Heart left ventricle (tissue), 16 donors: Measurements from ENCODE around the gene NAA30. TPM values are rescaled to one million over a fixed set of nuclear protein-coding genes. Genes with fewer than 3 reads are reported as not detected.
A peak's percentile ranks its signal among the peaks of the same experiment; 100 is the strongest.
"Not testable (repeated sequence)": the region's sequence is repeated elsewhere in the genome, so short reads cannot be mapped to it uniquely, and the experiment has no call there.

ENCODE experiments used
- ATAC-seq, 4 donors: fragments of 200-7000 bp; cut with Tn5 transposase; one replicate each; pipeline ENCODE4 v1.9.1; 2020 to 2022; ENCODE audit warnings: moderate library complexity in 4 of 4, mild to moderate bottlenecking in 3 of 4, moderate number of reproducible peaks in 1 of 4
- DNase-seq, 5 donors: peaks; one replicate each; pipeline ENCODE4 v3.0.0-alpha.2; 2020
- H3K27ac ChIP-seq, 12 donors: fragments of 200-600 bp; sonication (generic) in 4 of 12; one replicate each; pipeline versions ENCODE4 v1.5.0 to v1.8.0; 2016 to 2022; ENCODE audit warnings: mild to moderate bottlenecking in 2 of 12
- H3K27me3 ChIP-seq, 9 donors: fragments of 200-600 bp; sonication (generic) in 2 of 9; one replicate each; pipeline versions ENCODE4 v1.5.1 to v1.8.0; 2016 to 2022; ENCODE audit warnings: mild to moderate bottlenecking in 3 of 9
- H3K36me3 ChIP-seq, 9 donors: fragments of 200-600 bp; sonication (generic) in 2 of 9; one replicate each; pipeline versions ENCODE4 v1.5.0 to v1.8.0; 2018 to 2022; ENCODE audit warnings: mild to moderate bottlenecking in 2 of 9
- H3K4me1 ChIP-seq, 12 donors: fragments of 200-600 bp; sonication (generic) in 4 of 12; one replicate each; pipeline versions ENCODE4 v1.5.0 to v1.8.0; 2016 to 2022; ENCODE audit warnings: mild to moderate bottlenecking in 3 of 12
- H3K4me3 ChIP-seq, 12 donors: fragments of 200-600 bp; sonication (generic) in 4 of 12; one replicate each; pipeline versions ENCODE4 v1.5.0 to v1.8.0; 2017 to 2022; ENCODE audit warnings: mild to moderate bottlenecking in 9 of 12, moderate library complexity in 4 of 12
- H3K9me3 ChIP-seq, 12 donors: fragments of 200-600 bp; sonication (generic) in 4 of 12; one replicate each; pipeline versions ENCODE4 v1.5.0 to v1.8.0; 2016 to 2022; ENCODE audit warnings: mild to moderate bottlenecking in 1 of 12
- POLR2A ChIP-seq, 2 donors: fragments of 450-650 bp; IDR thresholded peaks; one replicate each; pipeline ENCODE4 v1.6.1; 2017; ENCODE audit warnings: antibody characterized with exemption in 2 of 2, mild to moderate bottlenecking in 2 of 2, moderate library complexity in 2 of 2
- WGBS, 4 donors: extraction: QIAGEN DNeasy Blood & Tissue Kit in 2 of 4; methylation state at CpG; one replicate each; pipeline versions ENCODE4 v1.1.5 to v1.1.7; 2013 to 2018; 5-methylcytosine and 5-hydroxymethylcytosine counted together
- intact Hi-C, 10 donors: fragments of 100-400 bp; cut with DNase I; formaldehyde crosslinking; loops; one replicate each; pipeline versions ENCODE4 v1.11.1 to v1.14.2; 2022
- long read RNA-seq, 3 donors: library from polyadenylated mRNA; unstranded; transcript quantifications; one replicate each; pipeline ENCODE4 v2.0.0, GENCODE V29; 2020 to 2021
- polyA plus RNA-seq, 2 donors: library from polyadenylated mRNA; stranded (reverse); fragments of 200-250 nt; gene quantifications; one replicate each; pipeline ENCODE4 v1.2.3, GENCODE V29; 2013
- total RNA-seq, 9 donors: library from RNA; depleted of rRNA in 2 of 9; stranded (reverse); fragments of >200 nt in 2 of 9; fragmentation: NEBNext Ultra II Directional in 3 of 9; extraction: Animal tissue kit (Norgen Biotek cat#: 25700) in 3 of 9; gene quantifications; one replicate each; pipeline versions ENCODE4 v1.1.0 to v1.2.4, GENCODE V29; 2016 to 2023
- TF ChIP-seq, protein P1 (sequence below), 12 donors: fragments of 200-600 bp; sonication (generic) in 4 of 12; IDR thresholded peaks; one replicate each; pipeline versions ENCODE4 v1.5.0 to v1.8.0; 2018 to 2022; ENCODE audit warnings: antibody characterized with exemption in 12 of 12, mild to moderate bottlenecking in 5 of 12
- donor health status: ischemic (EF 13 %, LVEDD 7.1; RV severe dilation, severe dysfunction).
- donor health status: healthy with polysubstance abuse.
- donor health status: DM: no; HTN: yes; CAD: no.
- donor health status: DM: no; HTN: no; CAD: no.
- donor health status: ischemic (EF 25% LVEDD 6.9; RV normal size, moderate dysfunction).
- donor health status: ischemic (EF 25% LVEDD 5.7; RV mildly dilated, moderate dysfunction).
- donor health status: healthy.
- donor health status: DM: yes; HTN: yes; CAD: no.
- donor health status: ischemic (EF 35%, LVEDD 5.7; RV mildly dilated, moderate dysfunction).
- donor health status: nonischemic (EF 11% LVEDD 7.7; RV severe dilation, severe dysfunction).
- donor health status: DM: yes; HTN: yes; CAD: no.
- donor health status: PGD.
- donor health status: ischemic (EF 29% LVEDD 5.4; RV normal size, mild dysfunction).
- donor health status: nonischemic (EF 23%, LVEDD 6.1; RV moderate dilation, normal function).

Gene NAA30
- total RNA-seq (10 to 100 TPM; 16.5 to 30.0 (median 25.9) TPM), polyA plus RNA-seq (10 to 100 TPM in 1 of 2 donors, 1 to 10 TPM in 1; 3.5 to 17.3 TPM)
- long read RNA-seq, donor 1, full-length matches to known transcripts: 69 of 100 reads
- long read RNA-seq, donor 1, partial matches to known transcripts: 24 of 100 reads
- long read RNA-seq, donor 1, other reads (novel, unspliced or antisense): 7 of 100 reads
- long read RNA-seq, donor 2, transcript NAA30-203 (4 exons, 1,294 nt): major isoform, 12 of 27 reads
- long read RNA-seq, donor 2, partial matches to known transcripts: 14 of 27 reads
- long read RNA-seq, donor 2, other reads (novel, unspliced or antisense): 1 of 27 reads
- long read RNA-seq, donor 3, full-length matches to known transcripts: 106 of 139 reads
- long read RNA-seq, donor 3, partial matches to known transcripts: 31 of 139 reads
- long read RNA-seq, donor 3, other reads (novel, unspliced or antisense): 2 of 139 reads

DNA sequence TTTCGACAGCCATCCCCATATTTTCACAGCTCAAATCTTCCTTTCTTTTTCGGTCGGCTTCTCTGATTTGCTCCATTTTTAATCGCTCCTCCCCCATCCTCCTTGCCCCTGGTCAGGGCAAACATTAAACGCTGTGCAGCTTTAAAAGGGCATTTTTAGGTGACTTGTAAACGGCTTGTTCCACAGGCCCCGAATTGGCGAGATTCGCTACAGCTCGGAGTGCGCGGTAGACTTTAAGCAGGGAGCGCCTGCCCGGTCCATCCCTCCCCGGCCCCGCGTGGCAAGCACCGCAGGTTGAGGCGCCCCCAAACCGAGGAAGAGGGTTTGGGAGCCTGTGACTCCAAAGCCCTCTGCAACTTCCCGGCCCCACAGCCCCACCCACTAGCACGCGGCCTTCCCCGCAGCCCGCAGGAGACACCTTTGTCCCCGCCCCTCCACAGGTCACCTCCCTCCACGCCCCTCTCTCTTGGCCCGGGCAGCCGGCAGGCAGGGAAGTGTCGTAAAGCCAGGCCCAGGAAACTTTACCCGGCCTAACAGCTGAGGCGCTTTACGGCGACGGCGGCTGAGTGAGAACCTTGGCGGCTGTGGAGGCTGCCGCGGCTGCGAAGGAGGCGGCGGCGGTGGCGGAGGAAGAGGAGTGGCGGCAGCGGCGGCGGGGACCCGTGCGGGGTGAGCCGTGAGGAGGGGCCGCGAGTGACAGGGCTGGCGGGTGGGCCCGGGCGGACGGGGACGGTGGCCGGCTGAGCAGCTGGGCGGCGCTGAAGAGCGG lies at the start of gene NAA30:
TSS of gene NAA30 (plus strand) at position 550 of the 769 bp plus-strand sequence. CDS start 372 bp downstream, outside the sequence.
- intact Hi-C loops: loop anchor here in 1 of 10 donors (10.0 kb wide), 1 partner anchor 125 kb away; the partner anchor contains the start of genes AP5M1 and EXOC5
- DNase-seq (peak; percentile 92 to 96 (median 95)), ATAC-seq (peak; percentile 97 to 98 (median 97))
- Histone ChIP-seq H3K4me3 (peak within 1 kb of the TSS; percentile 62 to 95 (median 90)), H3K4me1 (peaks cover 0 to 42% (median 32%) of the 10 kb centered on the region in 12 donors), H3K9me3 (no peaks in the 10 kb centered on the region), H3K27ac (peak within 1 kb of the TSS; percentile 73 to 91 (median 84)), H3K36me3 (peaks cover 0 to 5% (median 0%) of the 10 kb centered on the region in 9 donors), H3K27me3 (no peaks in the 10 kb centered on the region)
- WGBS, 4 donors: 0 to 1% (median 1%) methylated on average over 38 to 62 of the region's 62 CpGs
- TF ChIP-seq, protein P1, sequence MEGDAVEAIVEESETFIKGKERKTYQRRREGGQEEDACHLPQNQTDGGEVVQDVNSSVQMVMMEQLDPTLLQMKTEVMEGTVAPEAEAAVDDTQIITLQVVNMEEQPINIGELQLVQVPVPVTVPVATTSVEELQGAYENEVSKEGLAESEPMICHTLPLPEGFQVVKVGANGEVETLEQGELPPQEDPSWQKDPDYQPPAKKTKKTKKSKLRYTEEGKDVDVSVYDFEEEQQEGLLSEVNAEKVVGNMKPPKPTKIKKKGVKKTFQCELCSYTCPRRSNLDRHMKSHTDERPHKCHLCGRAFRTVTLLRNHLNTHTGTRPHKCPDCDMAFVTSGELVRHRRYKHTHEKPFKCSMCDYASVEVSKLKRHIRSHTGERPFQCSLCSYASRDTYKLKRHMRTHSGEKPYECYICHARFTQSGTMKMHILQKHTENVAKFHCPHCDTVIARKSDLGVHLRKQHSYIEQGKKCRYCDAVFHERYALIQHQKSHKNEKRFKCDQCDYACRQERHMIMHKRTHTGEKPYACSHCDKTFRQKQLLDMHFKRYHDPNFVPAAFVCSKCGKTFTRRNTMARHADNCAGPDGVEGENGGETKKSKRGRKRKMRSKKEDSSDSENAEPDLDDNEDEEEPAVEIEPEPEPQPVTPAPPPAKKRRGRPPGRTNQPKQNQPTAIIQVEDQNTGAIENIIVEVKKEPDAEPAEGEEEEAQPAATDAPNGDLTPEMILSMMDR (IDR thresholded peaks at IDR 0.05): peak in 3 of 12 donors; percentile 3 to 27 (median 15)
- TF ChIP-seq POLR2A (IDR thresholded peaks at IDR 0.05): peak in 1 of 2 donors; percentile 42

DNA sequence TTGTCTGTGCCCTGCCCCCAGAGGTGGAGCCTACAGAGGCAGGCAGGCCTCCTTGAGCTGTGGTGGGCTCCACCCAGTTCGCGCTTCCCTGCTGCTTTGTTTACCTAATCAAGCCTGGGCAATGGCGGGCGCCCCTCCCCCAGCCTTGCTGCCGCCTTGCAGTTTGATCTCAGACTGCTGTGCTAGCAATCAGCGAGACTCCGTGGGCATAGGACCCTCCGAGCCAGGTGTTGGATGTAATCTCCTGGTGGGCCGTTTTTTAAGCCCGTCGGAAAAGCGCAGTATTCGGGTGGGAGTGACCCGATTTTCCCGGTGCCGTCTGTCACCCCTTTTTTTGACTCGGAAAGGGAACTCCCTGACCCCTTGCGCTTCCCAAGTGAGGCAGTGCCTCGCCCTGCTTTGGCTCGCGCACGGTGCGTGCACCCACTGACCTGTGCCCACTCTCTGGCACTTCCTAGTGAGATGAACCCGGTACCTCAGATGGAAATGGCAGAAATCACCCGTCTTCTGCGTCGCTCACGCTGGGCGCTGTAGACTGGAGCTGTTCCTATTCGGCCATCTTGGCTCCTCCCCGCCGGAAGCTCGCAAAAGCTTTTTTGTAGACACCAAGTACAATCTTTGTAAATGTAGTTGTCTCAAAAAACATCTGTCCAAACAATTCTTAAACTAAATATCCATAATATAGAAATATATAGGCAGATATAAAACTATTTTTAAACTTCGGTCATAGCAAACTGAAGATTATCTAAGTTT lies 46.7 kb upstream of the NAA30 start:
- H3K36me3 ChIP-seq, H3K27me3 ChIP-seq, H3K4me1 ChIP-seq, H3K4me3 ChIP-seq, DNase-seq, intact Hi-C loops, ATAC-seq, H3K9me3 ChIP-seq, H3K27ac ChIP-seq: not testable (repeated sequence)
- 70 to 81% (median 72%) methylated on average over 33 to 34 of the region's 34 CpGs for WGBS, 4 donors

GRCh38 chr14:57345106-57345505 lies 45.3 kb upstream of the NAA30 start:
- TF ChIP-seq, protein P1 (IDR thresholded peaks at IDR 0.05): no peak
- TF ChIP-seq POLR2A (IDR thresholded peaks at IDR 0.05): no peak
- H3K4me1 ChIP-seq: no peaks in the 10 kb centered on the region
- no peak for ATAC-seq
- H3K4me3 ChIP-seq: no peak overlapping the region
- no peak overlapping the region for H3K27ac ChIP-seq
- no peaks in the 10 kb centered on the region for H3K9me3 ChIP-seq
- peaks cover 0 to 4% (median 0%) of the 10 kb centered on the region in 9 donors for H3K27me3 ChIP-seq
- WGBS, 4 donors: 84 to 88% (median 85%) methylated on average over 9 of the region's 9 CpGs
- no peaks in the 10 kb centered on the region for H3K36me3 ChIP-seq
- no peak for DNase-seq
- intact Hi-C loops: no loop called here

- TF ChIP-seq POLR2A (IDR thresholded peaks at IDR 0.05): no peak
- TF ChIP-seq, protein P1 (IDR thresholded peaks at IDR 0.05): no peak
- intact Hi-C loops: no loop called here
- H3K4me1 ChIP-seq: no peaks in the 10 kb centered on the region
- H3K4me3 ChIP-seq: no peak overlapping the region
- no peak overlapping the region for H3K27ac ChIP-seq
- H3K36me3 ChIP-seq: no peaks in the 10 kb centered on the region
- H3K27me3 ChIP-seq: peaks cover 0 to 4% (median 0%) of the 10 kb centered on the region in 9 donors
- 58 to 64% (median 62%) methylated on average over 2 of the region's 2 CpGs for WGBS, 4 donors
- DNase-seq (no peak), ATAC-seq (no peak)
- H3K9me3 ChIP-seq: no peaks in the 10 kb centered on the region
Measured at GRCh38 chr14:57346741-57347140, 43.6 kb upstream of the NAA30 start.
